HepG2 (cell line): ENCODE data around the gene INO80B. TPM values are rescaled to one million over a fixed set of nuclear protein-coding genes. Genes with fewer than 3 reads are reported as not detected.

ENCODE experiments used
- CCAR2 ChIP-seq: fragments of 200-400 bp; formaldehyde crosslinking; optimal IDR thresholded peaks from 2 replicates; pipeline ENCODE3; 2018; ENCODE audit warnings: low read depth, mild to moderate bottlenecking, low read length, moderate library complexity
- GATAD1 ChIP-seq: IDR thresholded peaks from 2 replicates; pipeline ENCODE4 v1.6.1; 2016; ENCODE audit warnings: missing genetic modification reagents, missing compliant biosample characterization
- JUNB ChIP-seq: sonication (generic); formaldehyde crosslinking; IDR thresholded peaks from 2 replicates; pipeline ENCODE4 v1.8.0; 2022; ENCODE audit warnings: missing genetic modification reagents, mild to moderate bottlenecking, borderline replicate concordance
- KDM1A ChIP-seq: IDR thresholded peaks from 2 replicates; pipeline ENCODE4 v1.6.1; 2016; ENCODE audit warnings: missing compliant biosample characterization
- KDM3A ChIP-seq: IDR thresholded peaks from 2 replicates; pipeline ENCODE4 v1.6.1; 2018; ENCODE audit warnings: low read depth, missing compliant biosample characterization
- MAFK ChIP-seq, 2 experiments: IDR thresholded peaks in 1 of 2; conservative IDR thresholded peaks in 1 of 2; 2 replicates each; pipeline ENCODE4 v1.6.1; 2011; ENCODE audit warnings: improper control_type of control experiment in 2 of 2, low read length in 2 of 2
- MBD4 ChIP-seq: IDR thresholded peaks from 2 replicates; pipeline ENCODE4 v1.6.1; 2012; ENCODE audit warnings: low read length, inconsistent platforms, borderline replicate concordance
- NCOR1 ChIP-seq: fragments of 200-600 bp; sonication (generic); IDR thresholded peaks from 2 replicates; pipeline ENCODE4 v1.7.0; 2017; ENCODE audit warnings: antibody characterized with exemption, low read length, borderline replicate concordance
- PAX8 ChIP-seq: sonication (generic); formaldehyde crosslinking; IDR thresholded peaks from 2 replicates; pipeline ENCODE4 v1.8.0; 2022; ENCODE audit warnings: mild to moderate bottlenecking, missing genetic modification reagents, borderline replicate concordance
- SIX1 ChIP-seq: sonication (generic); formaldehyde crosslinking; IDR thresholded peaks from 2 replicates; pipeline ENCODE4 v1.4.0; 2020; ENCODE audit warnings: missing genetic modification reagents, borderline replicate concordance
- SMAD9 ChIP-seq: sonication (generic); formaldehyde crosslinking; IDR thresholded peaks from 2 replicates; pipeline ENCODE4 v1.5.1; 2020; ENCODE audit warnings: mild to moderate bottlenecking, missing genetic modification reagents
- SP140L ChIP-seq: sonication (generic); formaldehyde crosslinking; IDR thresholded peaks from 2 replicates; pipeline ENCODE4 v1.4.0; 2020; ENCODE audit warnings: missing genetic modification reagents, borderline replicate concordance
- TMF1 ChIP-seq: sonication (generic); formaldehyde crosslinking; IDR thresholded peaks from 2 replicates; pipeline ENCODE4 v1.8.1; 2022; ENCODE audit warnings: low read depth, missing genetic modification reagents
- ZNF17 ChIP-seq: sonication (generic); formaldehyde crosslinking; IDR thresholded peaks from 2 replicates; pipeline ENCODE4 v1.5.0; 2020; ENCODE audit warnings: mild to moderate bottlenecking, missing genetic modification reagents
- ZNF292 ChIP-seq: sonication (generic); formaldehyde crosslinking; IDR thresholded peaks from 2 replicates; pipeline ENCODE4 v1.8.1; 2022; ENCODE audit warnings: mild to moderate bottlenecking, low read depth, missing genetic modification reagents, borderline replicate concordance
- ZNF335 ChIP-seq: sonication (generic); formaldehyde crosslinking; IDR thresholded peaks from 2 replicates; pipeline ENCODE4 v1.4.0; 2020; ENCODE audit warnings: missing genetic modification reagents
- ZNF33B ChIP-seq: sonication (generic); formaldehyde crosslinking; IDR thresholded peaks from 2 replicates; pipeline ENCODE4 v1.5.1; 2020; ENCODE audit warnings: mild to moderate bottlenecking, missing genetic modification reagents
- ZNF546 ChIP-seq: sonication (generic); formaldehyde crosslinking; conservative IDR thresholded peaks from 2 replicates; pipeline ENCODE4 v1.8.1; 2023; ENCODE audit warnings: mild to moderate bottlenecking, missing genetic modification reagents
- ZNF792 ChIP-seq: IDR thresholded peaks from 2 replicates; pipeline ENCODE4 v1.6.1; 2016
- polyA plus RNA-seq, 8 experiments: library from polyadenylated mRNA; depleted of rRNA in 3 of 8; stranded (reverse) in 7 of 8; unstranded in 1 of 8; fragments of >200 nt; fragmentation: Illumina TruSeq in 4 of 8; extraction: Trizol in 4 of 8; gene quantifications; 2 replicates each; pipeline versions ENCODE4 v1.2.1 to v1.2.3, GENCODE V29; 2011 to 2016; ENCODE audit warnings: low read depth in 4 of 8, missing spikeins in 1 of 8, mixed read lengths in 1 of 8; ENCODE audit not compliant: insufficient read depth in 1 of 8
- total RNA-seq, 5 experiments: library from RNA; depleted of rRNA; stranded (reverse); fragments of >200 nt; fragmentation: Illumina TruSeq; extraction: Trizol; gene quantifications; 2 replicates each; pipeline ENCODE4 v1.2.3, GENCODE V29; 2016; ENCODE audit warnings: low read depth in 1 of 5
- TF ChIP-seq, protein P1 (sequence below): sonication (generic); formaldehyde crosslinking; IDR thresholded peaks from 2 replicates; pipeline ENCODE4 v1.8.1; 2023; ENCODE audit warnings: mild to moderate bottlenecking, moderate library complexity, missing genetic modification reagents
- TF ChIP-seq, protein P2 (sequence below): sonication (generic); formaldehyde crosslinking; IDR thresholded peaks from 2 replicates; pipeline ENCODE4 v1.4.0; 2020; ENCODE audit warnings: missing genetic modification reagents, mild to moderate bottlenecking, borderline replicate concordance
- TF ChIP-seq, protein P3 (sequence below): sonication (generic); formaldehyde crosslinking; conservative IDR thresholded peaks from 2 replicates; pipeline ENCODE4 v1.4.0; 2020; ENCODE audit warnings: missing genetic modification reagents
- TF ChIP-seq, protein P4 (sequence below): sonication (generic); formaldehyde crosslinking; IDR thresholded peaks from 2 replicates; pipeline ENCODE4 v1.8.0; 2022; ENCODE audit warnings: missing genetic modification reagents, low read depth, mild to moderate bottlenecking, borderline replicate concordance
- TF ChIP-seq, protein P5 (sequence below): IDR thresholded peaks from 2 replicates; pipeline ENCODE4 v1.6.1; 2018; ENCODE audit warnings: missing genetic modification reagents

Gene INO80B
- total and polyA plus RNA-seq, 2 of the 13 experiments (the other 11 are each of a cell fraction or from before 2014, with no cell fraction given), result 6.2 to 14.5 TPM

DNA sequence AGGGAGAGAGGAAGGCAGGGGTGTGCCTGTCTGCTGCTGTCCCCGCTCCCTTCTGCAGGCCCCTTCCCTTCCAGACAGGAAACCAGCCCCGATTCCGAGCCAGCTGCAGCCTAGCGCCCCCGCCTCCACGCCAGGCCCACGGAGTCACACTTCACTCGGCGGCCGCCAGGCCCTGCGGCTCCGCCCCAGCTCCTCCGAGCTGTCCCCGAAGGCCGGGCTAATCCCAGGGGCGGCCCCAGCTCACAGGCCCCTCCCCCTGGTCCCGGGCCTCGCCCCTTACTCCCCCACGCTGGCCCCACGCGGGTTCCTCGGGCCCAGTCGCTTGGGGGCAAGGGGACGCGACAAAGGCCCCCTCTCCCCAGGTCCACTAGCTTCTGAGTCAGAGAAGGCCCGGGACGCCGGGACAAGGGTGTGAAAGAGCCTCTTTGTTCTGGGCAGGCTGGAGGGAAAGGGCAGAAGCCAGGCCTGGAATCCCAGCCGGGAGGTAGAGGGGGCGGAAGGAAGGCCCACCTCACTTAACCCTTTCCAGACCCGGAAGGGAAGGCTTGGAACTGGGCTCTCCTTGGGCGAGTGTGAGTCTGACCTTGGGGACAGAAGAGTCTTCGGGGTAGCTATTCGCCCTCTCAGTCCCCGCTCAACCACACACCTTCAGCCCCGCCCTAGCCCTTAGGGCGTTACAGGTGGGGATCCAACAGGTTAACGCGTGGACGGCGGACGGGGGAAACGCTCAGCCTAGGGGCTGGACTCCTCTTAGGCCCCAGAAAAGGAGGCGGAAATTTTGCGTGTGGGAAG, 14.3 kb upstream of the INO80B start (continued):
- TF ChIP-seq NCOR1 (no peak; the same call in 1 of the 2 replicates), SMAD9 (CRISPR knock-in tag) (no peak), SIX1 (peak; percentile 48; the same call in 1 of the 2 replicates), ZNF792 (CRISPR knock-in tag) (peak; percentile 68; the same call in 1 of the 2 replicates), TMF1 (CRISPR knock-in tag) (no peak; the same call in 1 of the 2 replicates), ZNF17 (CRISPR knock-in tag) (no peak; the same call in 1 of the 2 replicates), JUNB (CRISPR knock-in tag) (no peak), CCAR2 (peak; percentile 86), ZNF33B (CRISPR knock-in tag) (peak; percentile 92; the same call in 1 of the 2 replicates), MAFK (conservative IDR thresholded peaks at IDR 0.05 in 1 of 2, IDR thresholded peaks at IDR 0.05 in 1 of 2; ENCODE audit: low read length in 2 of 2) (no peak), MBD4 (no peak), KDM1A (CRISPR knock-in tag) (no peak; the same call in 1 of the 2 replicates), ZNF546 (CRISPR knock-in tag) (peak; percentile 98), ZNF335 (CRISPR knock-in tag) (peak; percentile 95), ZNF292 (CRISPR knock-in tag) (peak; percentile 56; the same call in 1 of the 2 replicates), KDM3A (peak; percentile 88), SP140L (CRISPR knock-in tag) (no peak; the same call in 1 of the 2 replicates), GATAD1 (CRISPR knock-in tag) (peak; percentile 44; the same call in 1 of the 2 replicates), PAX8 (no peak)
- TF ChIP-seq, protein P1, sequence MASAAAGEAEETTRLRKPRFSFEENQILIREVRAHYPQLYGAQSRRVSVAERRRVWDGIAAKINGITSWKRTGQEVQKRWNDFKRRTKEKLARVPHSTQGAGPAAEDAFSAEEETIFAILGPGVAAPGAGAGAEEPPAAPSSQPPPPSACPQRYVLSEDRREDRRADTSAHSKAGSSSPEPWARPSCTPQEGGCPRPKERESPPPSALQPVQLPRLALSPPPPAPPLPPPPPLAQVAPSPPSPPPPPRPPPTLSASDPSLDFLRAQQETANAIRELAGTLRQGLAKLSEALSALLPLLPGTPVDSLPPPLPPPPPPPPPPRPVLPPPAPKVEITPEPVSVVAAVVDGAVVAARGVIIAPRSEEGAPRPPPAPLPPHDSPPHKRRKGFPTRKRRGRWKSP (CRISPR knock-in tag), result peak; percentile 46; the same call in 1 of the 2 replicates
- TF ChIP-seq, protein P2, sequence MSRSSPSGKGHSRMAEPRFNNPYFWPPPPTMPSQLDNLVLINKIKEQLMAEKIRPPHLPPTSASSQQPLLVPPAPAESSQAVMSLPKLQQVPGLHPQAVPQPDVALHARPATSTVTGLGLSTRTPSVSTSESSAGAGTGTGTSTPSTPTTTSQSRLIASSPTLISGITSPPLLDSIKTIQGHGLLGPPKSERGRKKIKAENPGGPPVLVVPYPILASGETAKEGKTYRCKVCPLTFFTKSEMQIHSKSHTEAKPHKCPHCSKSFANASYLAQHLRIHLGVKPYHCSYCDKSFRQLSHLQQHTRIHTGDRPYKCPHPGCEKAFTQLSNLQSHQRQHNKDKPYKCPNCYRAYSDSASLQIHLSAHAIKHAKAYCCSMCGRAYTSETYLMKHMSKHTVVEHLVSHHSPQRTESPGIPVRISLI (CRISPR knock-in tag), result peak; percentile 53; the same call in 1 of the 2 replicates
- TF ChIP-seq, protein P3, sequence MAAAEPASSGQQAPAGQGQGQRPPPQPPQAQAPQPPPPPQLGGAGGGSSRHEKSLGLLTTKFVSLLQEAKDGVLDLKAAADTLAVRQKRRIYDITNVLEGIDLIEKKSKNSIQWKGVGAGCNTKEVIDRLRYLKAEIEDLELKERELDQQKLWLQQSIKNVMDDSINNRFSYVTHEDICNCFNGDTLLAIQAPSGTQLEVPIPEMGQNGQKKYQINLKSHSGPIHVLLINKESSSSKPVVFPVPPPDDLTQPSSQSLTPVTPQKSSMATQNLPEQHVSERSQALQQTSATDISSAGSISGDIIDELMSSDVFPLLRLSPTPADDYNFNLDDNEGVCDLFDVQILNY (CRISPR knock-in tag), result no peak
- TF ChIP-seq, protein P4, sequence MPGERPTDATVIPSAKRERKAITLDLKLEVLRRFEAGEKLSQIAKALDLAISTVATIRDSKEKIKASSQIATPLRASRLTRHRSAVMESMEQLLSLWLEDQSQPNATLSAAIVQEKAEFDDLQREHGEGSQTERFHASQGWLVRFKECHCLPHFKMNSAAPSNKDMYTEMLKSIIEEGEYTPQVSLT (CRISPR knock-in tag), result 0 out of 2 replicates have a peak, but pooled peaks have one; percentile 27
- TF ChIP-seq, protein P5, sequence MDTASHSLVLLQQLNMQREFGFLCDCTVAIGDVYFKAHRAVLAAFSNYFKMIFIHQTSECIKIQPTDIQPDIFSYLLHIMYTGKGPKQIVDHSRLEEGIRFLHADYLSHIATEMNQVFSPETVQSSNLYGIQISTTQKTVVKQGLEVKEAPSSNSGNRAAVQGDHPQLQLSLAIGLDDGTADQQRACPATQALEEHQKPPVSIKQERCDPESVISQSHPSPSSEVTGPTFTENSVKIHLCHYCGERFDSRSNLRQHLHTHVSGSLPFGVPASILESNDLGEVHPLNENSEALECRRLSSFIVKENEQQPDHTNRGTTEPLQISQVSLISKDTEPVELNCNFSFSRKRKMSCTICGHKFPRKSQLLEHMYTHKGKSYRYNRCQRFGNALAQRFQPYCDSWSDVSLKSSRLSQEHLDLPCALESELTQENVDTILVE (CRISPR knock-in tag), result peak; percentile 82; the same call in 1 of the 2 replicates
